Measurements from ENCODE around the gene C6orf52. TPM values are rescaled to one million over a fixed set of nuclear protein-coding genes. Genes with fewer than 3 reads are reported as not detected.

Gene C6orf52
- polyA plus RNA-seq, 1 of the 3 experiments (the other 2 are of a cell fraction), result 1.4 TPM

DNA sequence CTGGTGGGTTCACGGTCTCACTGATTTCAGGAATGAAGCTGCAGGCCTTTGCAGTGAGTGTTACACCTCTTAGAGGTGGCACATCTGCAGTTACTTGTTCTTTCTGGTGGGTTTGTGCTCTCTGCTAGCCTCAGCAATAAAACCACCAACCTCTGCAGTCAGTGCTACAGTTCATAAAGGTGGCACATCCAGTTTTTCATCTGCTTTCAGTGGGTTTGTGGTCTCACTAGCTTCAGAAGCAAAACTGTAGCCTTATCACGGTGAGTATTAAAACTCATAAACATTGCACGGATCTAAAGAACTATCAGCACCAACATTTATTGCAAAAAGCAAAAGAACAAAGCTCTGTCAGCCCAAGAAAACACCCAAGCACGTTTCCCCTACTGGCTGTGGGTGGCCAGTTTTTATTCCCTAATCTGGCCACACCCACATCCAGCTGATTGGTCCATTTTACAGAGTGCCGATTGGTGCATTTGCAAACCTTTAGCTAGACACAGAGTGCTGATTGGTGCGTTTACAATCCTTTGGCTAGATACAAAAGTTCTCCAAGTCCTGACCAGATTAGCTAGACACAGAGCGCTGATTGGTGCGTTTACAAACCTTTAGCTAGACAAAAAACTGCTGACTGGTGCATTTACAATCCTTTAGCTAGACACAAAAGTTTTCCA lies 25.0 kb upstream of the C6orf52 start:
- Histone ChIP-seq H3K9me3 (no peaks in the 10 kb centered on the region), H3K4me3 (ENCODE audit: low read depth in 2 of 2, low read length in 1 of 2) (peak overlapping the region; percentile 53; a peak in 3 of 4 replicates), H3K36me3 (replicated peaks in 1 of 2; ENCODE audit: control insufficient read depth in 1 of 2, insufficient read depth in 2 of 2, low read length in 1 of 2) (no peaks in the 10 kb centered on the region), H3K9me2 (no peaks in the 10 kb centered on the region), H3K79me2 (ENCODE audit: insufficient read depth) (peaks cover 15% of the 10 kb centered on the region), H3K9ac (0 out of 2 replicates have a peak overlapping the region, but pooled peaks have one; percentile 60), H2AFZ (ENCODE audit: low read depth) (peak overlapping the region; percentile 60; the same call in 1 of the 2 replicates), H3F3A (replicated peaks; ENCODE audit: insufficient read depth) (peaks cover 7% of the 10 kb centered on the region), H3K4me2 (peak overlapping the region; percentile 75; the same call in 1 of the 2 replicates), H3K27ac (ENCODE audit: low read depth in 2 of 2, low read length in 1 of 2) (no peak overlapping the region), H4K20me1 (ENCODE audit: insufficient read depth) (no peaks in the 10 kb centered on the region), H3K27me3 (ENCODE audit: insufficient read depth) (no peaks in the 10 kb centered on the region), H3K4me1 (ENCODE audit: control insufficient read depth in 1 of 2, insufficient read depth in 2 of 2, low read depth in 1 of 2, low read length in 1 of 2) (peaks cover 8 to 12% of the 10 kb centered on the region in 2 experiments; a peak in 2 of 4 replicates)
- 73% methylated on average over 6 of the region's 8 CpGs for WGBS (ENCODE audit: low lambda C conversion rate)
- ChIA-PET CTCF (interaction anchor here (0.6 to 1.4 kb wide), 5 partner anchors 8 to 209 kb away, joined by 3 read pairs; no protein-coding TSS in a partner anchor), POLR2A (interaction anchor here (1.0 to 4.7 kb wide), 4 partner anchors 25 to 163 kb away, joined by 3 to 66 read pairs (median 4); partner anchors contain the start of genes C6orf52, PAK1IP1 and TMEM14B)
- TF ChIP-seq TEAD4 (IDR thresholded peaks at IDR 0.05; ENCODE audit: borderline replicate concordance, insufficient read depth) (no peak), MAX (IDR thresholded peaks at IDR 0.05; ENCODE audit: low read depth) (no peak), FOXM1 (IDR thresholded peaks at IDR 0.05; ENCODE audit: low read depth) (no peak), USF2 (IDR thresholded peaks at IDR 0.05; ENCODE audit: borderline replicate concordance, low read depth, low read length) (no peak), RFX5 (IDR thresholded peaks at IDR 0.05; ENCODE audit: low read length) (no peak), TCF12 (IDR thresholded peaks at IDR 0.05) (no peak)
- TF ChIP-seq, protein P1, sequence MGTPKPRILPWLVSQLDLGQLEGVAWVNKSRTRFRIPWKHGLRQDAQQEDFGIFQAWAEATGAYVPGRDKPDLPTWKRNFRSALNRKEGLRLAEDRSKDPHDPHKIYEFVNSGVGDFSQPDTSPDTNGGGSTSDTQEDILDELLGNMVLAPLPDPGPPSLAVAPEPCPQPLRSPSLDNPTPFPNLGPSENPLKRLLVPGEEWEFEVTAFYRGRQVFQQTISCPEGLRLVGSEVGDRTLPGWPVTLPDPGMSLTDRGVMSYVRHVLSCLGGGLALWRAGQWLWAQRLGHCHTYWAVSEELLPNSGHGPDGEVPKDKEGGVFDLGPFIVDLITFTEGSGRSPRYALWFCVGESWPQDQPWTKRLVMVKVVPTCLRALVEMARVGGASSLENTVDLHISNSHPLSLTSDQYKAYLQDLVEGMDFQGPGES (IDR thresholded peaks at IDR 0.05; ENCODE audit: low read depth, low read length), result no peak
- TF ChIP-seq, protein P2, sequence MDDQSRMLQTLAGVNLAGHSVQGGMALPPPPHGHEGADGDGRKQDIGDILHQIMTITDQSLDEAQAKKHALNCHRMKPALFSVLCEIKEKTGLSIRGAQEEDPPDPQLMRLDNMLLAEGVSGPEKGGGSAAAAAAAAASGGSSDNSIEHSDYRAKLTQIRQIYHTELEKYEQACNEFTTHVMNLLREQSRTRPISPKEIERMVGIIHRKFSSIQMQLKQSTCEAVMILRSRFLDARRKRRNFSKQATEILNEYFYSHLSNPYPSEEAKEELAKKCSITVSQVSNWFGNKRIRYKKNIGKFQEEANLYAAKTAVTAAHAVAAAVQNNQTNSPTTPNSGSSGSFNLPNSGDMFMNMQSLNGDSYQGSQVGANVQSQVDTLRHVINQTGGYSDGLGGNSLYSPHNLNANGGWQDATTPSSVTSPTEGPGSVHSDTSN (IDR thresholded peaks at IDR 0.05), result no peak
- DNase-seq, result peak; percentile 24

GRCh38 chr6:10713962-10714361 lies 19.5 kb upstream of the C6orf52 start:
- no peak overlapping the region for H3K4me3 ChIP-seq (ENCODE audit: low read depth in 2 of 2, low read length in 1 of 2)
- H3K4me1 ChIP-seq (ENCODE audit: control insufficient read depth in 1 of 2, insufficient read depth in 2 of 2, low read depth in 1 of 2, low read length in 1 of 2), result no peaks in the 10 kb centered on the region
- H3F3A ChIP-seq (replicated peaks; ENCODE audit: insufficient read depth), result peaks cover 11% of the 10 kb centered on the region
- H3K4me2 ChIP-seq, result no peak overlapping the region
- no peak overlapping the region for H3K27ac ChIP-seq (ENCODE audit: low read depth in 2 of 2, low read length in 1 of 2)
- no peaks in the 10 kb centered on the region for H3K9me3 ChIP-seq
- no peaks in the 10 kb centered on the region for H4K20me1 ChIP-seq (ENCODE audit: insufficient read depth)
- ChIA-PET CTCF (interaction anchor here (1.4 kb wide), 1 partner anchor 235 kb away, joined by 3 read pairs; no protein-coding TSS in a partner anchor), POLR2A (no interaction called here)
- no peak for DNase-seq
- H3K79me2 ChIP-seq (ENCODE audit: insufficient read depth), result no peaks in the 10 kb centered on the region
- WGBS (ENCODE audit: low lambda C conversion rate), result 92% methylated on average over 8 of the region's 8 CpGs
- H3K9me2 ChIP-seq, result no peaks in the 10 kb centered on the region
- H3K27me3 ChIP-seq (ENCODE audit: insufficient read depth), result no peaks in the 10 kb centered on the region
- no peak overlapping the region for H3K9ac ChIP-seq
- H2AFZ ChIP-seq (ENCODE audit: low read depth), result no peak overlapping the region
- H3K36me3 ChIP-seq (replicated peaks in 1 of 2; ENCODE audit: control insufficient read depth in 1 of 2, insufficient read depth in 2 of 2, low read length in 1 of 2), result peaks cover 11 to 16% of the 10 kb centered on the region in 2 experiments
- TF ChIP-seq MEF2A (IDR thresholded peaks at IDR 0.05; ENCODE audit: borderline replicate concordance, low read depth) (no peak), JUND (IDR thresholded peaks at IDR 0.05) (no peak), POLR2AphosphoS5 (IDR thresholded peaks at IDR 0.05; ENCODE audit: low read depth, low read length) (no peak), FOSL2 (IDR thresholded peaks at IDR 0.05; ENCODE audit: borderline replicate concordance, low read depth) (no peak), FOXJ3 (CRISPR knock-in tag; IDR thresholded peaks at IDR 0.05) (no peak), ZBTB33 (IDR thresholded peaks at IDR 0.05; ENCODE audit: borderline replicate concordance, low read depth) (no peak)
- TF ChIP-seq, protein P3, sequence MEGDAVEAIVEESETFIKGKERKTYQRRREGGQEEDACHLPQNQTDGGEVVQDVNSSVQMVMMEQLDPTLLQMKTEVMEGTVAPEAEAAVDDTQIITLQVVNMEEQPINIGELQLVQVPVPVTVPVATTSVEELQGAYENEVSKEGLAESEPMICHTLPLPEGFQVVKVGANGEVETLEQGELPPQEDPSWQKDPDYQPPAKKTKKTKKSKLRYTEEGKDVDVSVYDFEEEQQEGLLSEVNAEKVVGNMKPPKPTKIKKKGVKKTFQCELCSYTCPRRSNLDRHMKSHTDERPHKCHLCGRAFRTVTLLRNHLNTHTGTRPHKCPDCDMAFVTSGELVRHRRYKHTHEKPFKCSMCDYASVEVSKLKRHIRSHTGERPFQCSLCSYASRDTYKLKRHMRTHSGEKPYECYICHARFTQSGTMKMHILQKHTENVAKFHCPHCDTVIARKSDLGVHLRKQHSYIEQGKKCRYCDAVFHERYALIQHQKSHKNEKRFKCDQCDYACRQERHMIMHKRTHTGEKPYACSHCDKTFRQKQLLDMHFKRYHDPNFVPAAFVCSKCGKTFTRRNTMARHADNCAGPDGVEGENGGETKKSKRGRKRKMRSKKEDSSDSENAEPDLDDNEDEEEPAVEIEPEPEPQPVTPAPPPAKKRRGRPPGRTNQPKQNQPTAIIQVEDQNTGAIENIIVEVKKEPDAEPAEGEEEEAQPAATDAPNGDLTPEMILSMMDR (IDR thresholded peaks at IDR 0.05), result no peak
